ENCODE data around the gene EMP2.
"Not testable (repeated sequence)": the region's sequence is repeated elsewhere in the genome, so short reads cannot be mapped to it uniquely, and the experiment has no call there.

GRCh38 chr16:10505286-10505685 lies 75.1 kb downstream of the EMP2 start:
- TF ChIP-seq CTCF (conservative IDR thresholded peaks at IDR 0.05 in 1 of 2, IDR thresholded peaks at IDR 0.05 in 1 of 2; ENCODE audit: extremely low read depth in 1 of 2, insufficient read depth in 1 of 2, low read depth in 1 of 2, low read length in 2 of 2); EZH2 (IDR thresholded peaks at IDR 0.05; ENCODE audit: borderline replicate concordance, low read length): not testable (repeated sequence)

All from mammary epithelial cell (primary cell).